ENCODE results near the gene AHRR.
"Not testable (repeated sequence)": the region's sequence is repeated elsewhere in the genome, so short reads cannot be mapped to it uniquely, and the experiment has no call there.

The AHRR gene

DNA sequence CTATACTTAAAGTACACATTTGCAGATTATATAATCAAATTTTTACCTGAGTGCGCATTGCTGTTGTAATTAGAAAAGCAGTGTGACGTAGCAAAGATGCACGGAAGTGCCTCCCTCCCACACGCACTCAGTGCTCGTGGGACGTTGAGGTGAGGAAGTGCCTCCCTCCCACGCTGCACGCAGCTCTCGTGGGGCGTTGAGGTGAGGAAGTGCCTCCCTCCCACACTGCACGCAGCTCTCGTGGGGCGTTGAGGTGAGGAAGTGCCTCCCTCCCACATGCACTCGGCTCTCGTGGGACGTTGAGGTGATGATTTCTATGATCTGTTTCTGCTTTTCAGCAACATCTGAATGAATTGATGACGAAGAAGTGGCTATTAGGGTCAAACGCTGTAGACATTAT lies 142.4 kb downstream of the AHRR start:
- peak; percentile 77 to 84 for DNase-seq

- peak in 1 of 2 donors; percentile 1 for DNase-seq
Observed at GRCh38 chr5:464446-464842, 142.9 kb downstream of the AHRR start.

- peak in 1 of 2 donors; percentile 0 for DNase-seq
Observed at GRCh38 chr5:464843-465590, 143.5 kb downstream of the AHRR start.

DNA sequence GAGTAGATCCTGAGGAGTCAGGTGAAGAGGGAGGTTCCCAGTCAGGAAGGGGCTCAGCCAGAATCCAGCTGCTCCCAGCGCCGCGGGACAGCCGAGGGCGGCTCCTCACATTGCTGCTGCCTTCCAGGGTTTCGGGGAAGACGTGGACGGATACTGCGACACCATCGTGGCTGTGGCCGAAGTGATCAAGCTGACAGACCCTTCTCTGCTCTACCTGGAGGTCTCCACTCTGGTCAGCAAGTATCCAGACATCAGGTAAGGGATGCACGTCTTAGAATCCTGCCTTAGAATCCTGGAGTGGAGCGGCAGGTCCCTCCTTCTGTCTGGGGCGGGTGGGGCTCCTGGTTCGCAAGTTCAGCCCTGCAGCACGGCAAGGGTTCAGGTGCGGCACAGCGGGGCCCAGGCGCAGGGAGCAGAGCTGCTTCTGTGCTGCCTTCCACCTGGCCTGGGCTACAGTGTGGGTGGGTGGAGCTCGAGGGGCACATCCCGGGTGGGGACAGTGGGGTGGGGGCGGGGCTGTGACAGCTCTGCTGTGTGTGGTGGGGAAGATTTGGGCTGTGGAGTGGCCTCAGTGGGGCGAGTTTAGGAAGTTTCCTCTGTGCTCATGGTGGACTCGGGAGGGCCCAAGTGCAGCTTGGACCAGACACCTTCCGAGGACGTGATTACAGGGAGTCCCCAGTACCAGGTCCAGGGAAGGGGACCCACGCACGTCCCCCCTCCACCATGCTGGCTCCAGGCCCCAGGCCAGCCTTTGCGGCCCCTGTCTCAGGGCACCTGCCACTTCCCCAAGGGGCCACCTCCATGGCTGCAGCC lies 144.3 kb downstream of the AHRR start:
- peak in 1 of 2 donors; percentile 1 for DNase-seq

- peak in 1 of 2 donors; percentile 1 for DNase-seq
Observed at GRCh38 chr5:466661-467310, 145.3 kb downstream of the AHRR start.

DNA sequence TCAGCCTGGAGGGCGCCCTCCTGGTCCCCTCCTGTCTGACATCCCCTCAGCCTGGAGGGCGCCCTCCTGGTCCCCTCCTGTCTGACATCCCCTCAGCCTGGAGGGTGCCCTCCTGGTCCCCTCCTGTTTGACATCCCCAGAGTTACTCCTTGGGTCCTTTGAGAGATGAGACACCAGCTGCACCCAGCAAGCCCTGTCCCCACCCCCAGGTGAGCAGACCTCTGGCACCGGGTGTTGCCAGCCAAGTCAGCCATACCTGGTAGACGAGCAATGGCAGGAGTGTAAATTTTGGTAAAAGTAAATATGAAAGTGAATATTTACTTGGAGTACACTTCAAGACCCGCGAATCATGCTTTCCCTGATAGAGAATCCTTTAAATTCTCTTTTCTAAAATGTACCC lies 146.9 kb downstream of the AHRR start:
- peak in 1 of 2 donors; percentile 0 for DNase-seq

DNA sequence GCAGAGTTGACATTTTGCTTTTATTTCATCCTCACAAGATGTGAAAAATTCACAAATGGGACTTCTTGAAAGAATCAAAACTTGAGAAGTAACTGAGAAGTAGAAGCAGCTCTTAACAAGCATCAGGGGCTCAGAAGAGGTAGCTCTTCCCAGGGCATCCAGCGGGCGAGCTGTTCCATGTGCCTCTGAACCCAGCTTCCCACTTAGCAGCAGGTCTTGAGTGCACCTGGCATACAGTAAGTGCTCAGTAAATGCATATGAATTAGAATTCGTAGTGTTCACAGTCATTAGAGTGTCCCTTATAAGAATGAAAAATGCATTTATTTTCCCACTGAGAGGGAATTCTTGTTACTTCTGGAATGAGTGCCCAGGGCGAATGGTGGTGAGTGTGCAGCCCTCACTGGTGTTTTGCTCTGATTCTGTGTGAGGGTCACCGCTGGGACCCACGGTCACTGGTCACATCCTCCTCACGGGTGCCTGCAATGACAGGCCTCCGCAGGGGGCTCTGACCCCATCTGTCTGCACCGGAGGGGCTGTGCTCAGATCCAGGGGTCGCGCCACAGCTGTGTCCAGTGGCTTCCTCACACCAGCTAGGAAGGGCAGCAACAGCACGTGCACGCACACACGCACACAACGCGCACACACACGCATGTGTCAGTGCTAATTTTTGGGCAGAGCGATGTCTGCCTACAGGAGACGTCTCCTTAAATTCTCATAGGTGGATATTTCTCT lies 148.4 kb downstream of the AHRR start:
- DNase-seq: peak in 1 of 2 donors; percentile 0

DNA sequence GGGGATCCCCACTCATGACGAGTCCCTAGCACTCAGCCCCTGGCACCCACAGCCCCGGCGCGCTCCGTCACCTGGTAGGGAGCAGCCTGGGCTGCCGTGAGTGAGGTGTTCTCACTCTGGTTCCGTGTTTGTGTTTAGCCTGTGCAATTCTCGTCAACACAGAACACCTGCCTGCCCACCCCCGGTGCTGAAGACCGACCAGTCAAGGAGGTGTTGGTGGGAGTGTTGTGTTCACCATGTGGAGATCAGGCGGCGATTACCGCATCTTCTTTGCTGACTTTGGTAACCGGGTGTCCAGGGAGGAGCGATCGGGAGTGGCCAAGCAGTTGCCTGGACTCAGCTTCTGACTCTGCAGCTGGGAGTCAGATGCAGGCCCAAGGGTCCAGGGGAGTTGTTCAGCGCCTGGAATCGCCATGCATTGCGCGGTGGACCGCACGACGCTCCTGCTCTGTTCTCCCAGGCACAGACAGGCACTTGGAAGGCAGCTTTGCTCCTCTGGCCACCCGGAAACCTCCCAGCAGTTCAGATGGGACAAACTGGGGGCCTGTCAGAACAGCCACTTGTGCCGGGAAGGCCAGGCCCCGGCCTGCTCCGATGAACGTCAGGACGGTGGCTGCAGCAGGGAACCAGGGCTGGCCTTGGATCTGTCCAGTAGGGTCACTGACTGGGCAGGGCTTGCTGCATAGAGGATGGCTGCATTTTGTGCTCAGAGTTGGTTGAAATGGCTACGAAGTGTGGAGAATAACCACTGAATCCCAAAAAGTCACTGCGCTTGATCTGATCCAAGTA lies 149.6 kb downstream of the AHRR start:
- DNase-seq: peak in 1 of 2 donors; percentile 1

GRCh38 chr5:471750-472058 lies 150.2 kb downstream of the AHRR start:
- peak in 1 of 2 donors; percentile 0 for DNase-seq

DNA sequence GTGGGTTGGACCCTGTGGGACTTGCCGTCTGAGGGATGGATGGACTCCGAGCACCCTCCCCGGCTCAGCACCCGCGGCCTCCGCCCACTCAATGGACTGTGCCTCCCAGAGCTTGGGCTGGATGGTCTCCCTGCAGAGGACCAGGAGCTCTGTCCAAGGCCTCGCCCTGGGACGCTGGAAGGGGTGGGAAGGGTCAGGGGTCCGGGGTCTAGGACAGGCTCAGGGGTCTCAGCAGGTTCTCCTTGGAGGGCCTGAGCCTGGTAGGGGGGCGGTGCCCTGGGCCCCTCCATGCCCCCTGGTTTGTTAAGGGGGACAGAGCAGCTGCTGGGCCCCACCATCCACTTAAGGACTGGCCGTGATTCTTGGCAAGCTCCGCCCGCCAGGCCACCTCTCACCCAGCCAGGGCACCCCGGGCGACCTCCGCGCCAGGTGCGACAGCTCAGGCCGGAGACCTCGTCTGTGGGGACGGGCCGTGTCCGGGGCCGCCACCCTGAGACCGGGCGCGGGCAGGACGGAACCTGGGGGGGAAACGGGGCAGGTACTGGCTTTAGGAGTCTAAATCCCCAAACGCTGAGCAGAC lies 150.7 kb downstream of the AHRR start:
- peak in 1 of 2 donors; percentile 1 for DNase-seq

DNA sequence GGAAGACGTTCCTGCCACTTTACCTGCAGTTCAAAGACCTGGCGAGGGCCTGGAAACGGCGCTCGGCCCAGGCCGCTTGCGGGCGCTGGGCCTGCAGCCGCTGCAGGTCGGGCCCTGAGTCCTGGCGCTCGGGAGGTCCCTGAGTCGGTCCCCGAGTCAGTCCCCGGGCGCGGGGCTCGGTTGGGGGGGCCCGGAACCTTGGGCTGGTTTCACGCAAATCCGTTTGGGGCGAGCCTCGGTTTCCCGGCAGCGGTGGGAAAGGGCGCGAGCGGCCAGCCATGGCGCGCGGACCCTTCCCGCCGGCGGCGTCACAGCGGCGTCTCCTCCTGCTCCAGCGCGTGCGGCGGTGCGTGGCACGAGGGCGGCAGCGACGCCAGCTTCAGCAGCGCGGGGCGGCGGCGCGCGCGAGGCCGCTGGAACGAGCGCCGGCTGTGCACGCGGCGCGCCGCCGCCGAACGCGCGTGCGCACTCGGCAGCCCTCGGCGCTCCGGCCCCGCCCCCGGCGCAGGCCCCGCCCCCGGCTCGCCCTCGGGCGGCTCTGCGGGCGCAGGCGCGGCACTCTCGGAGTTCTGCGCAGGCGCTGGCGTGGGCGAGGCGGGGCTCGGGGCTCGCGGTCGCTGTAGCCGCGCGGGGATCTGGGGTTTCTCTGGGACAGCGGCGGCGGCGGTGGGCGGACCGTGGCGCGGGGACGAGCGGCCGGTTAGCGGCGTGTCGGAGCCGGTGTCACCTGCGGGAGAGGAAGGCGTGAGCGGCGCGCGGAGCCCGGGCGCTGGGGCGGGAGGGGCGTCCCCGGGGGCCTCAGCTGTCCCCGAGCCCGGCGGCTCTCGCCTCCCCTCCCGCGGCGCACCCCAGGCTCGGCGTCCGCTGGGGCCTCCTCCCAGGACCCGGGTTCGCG lies 151.4 kb downstream of the AHRR start:
- DNase-seq: peak; percentile 86 to 90

DNA sequence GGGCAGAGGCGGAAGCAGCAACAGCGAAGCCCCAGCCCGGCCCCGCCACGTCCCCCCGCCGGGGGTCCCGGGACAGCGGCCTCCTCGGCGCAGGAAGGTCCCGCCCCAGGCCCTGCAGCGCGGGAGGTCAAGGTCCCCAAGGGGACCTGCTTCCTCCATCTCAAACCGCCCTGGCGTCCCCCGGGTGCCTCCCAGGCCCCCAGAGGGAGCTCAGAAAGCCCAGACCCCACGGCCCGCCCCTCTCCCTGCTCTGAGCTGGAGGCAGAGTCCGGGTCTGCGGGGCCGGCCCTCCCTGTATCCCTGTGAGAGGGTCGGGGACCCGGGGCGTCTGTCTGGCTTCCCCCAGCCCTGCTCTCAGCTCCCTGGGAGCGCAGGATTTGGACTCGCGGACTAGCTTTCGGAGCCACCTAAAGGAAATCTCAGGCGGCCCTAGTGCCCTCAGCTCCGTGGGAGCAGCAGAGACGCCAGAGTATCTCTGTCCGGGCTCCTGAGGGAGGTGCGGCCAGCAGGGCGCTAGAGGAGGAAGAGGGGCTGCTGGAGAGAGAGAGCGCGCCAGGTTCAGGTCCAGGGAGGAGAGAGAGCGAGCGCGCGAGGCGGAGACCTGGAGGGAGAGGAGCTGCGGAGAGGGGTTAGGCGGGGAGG lies 152.2 kb downstream of the AHRR start:
- DNase-seq: peak; percentile 2 to 14

DNA sequence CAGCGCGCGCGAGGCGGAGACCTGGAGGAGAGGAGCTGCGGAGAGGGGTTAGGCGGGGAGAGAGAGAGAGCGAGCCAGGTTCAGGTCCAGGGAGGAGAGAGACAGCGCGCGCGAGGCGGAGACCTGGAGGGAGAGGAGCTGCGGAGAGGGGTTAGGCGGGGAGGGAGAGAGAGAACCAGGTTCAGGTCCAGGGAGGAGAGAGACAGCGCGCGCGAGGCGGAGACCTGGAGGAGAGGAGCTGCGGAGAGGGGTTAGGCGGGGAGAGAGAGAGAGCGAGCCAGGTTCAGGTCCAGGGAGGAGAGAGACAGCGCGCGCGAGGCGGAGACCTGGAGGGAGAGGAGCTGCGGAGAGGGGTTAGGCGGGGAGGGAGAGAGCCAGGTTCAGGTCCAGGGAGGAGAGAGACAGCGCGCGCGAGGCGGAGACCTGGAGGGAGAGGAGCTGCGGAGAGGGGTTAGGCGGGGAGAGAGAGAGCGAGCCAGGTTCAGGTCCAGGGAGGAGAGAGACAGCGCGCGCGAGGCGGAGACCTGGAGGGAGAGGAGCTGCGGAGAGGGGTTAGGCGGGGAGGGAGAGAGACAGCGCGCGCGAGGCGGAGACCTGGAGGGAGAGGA lies 152.8 kb downstream of the AHRR start:
- not testable (repeated sequence) for DNase-seq

DNA sequence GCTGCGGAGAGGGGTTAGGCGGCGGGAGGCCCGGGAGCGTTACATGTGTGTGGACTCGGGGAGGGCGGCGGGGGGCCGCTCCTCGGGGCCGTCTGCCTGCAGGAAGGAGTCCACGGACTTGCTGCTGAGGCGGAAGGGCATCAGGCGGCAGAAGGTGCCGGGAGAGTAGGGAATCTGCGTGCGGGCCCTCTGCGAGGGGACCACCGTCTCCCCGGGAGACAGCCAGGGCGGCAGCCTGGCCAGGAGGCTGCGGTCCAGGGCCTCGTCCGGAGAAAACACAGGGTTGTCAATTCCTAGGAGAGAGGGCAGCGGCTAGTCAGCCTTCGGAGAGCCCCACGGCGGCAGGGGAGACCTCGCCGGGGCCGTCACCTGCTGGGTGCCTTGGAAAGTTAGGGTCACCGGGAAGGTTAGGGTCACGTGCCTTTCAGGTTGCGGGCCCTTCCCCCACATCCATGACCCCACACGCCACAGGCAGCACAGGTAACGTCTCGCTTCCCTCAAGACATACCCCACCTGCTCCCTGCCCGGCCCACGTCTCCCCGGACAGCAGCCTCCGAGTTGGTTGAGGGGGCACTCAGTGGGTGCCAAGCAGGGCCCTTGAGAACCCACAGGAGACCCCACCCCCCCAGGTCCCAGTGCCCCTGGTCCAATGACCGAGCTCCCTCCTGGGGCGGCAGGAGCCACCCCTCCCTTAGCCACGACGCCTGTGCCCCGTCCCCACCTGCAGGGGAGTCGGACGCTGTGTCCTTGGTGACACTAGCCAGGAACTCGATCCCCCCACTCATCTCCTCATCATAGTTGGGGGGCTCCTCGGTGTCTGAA lies 153.5 kb downstream of the AHRR start:
- DNase-seq: no peak

GRCh38 chr5:475704-476101 lies 154.2 kb downstream of the AHRR start:
- no peak for DNase-seq

GRCh38 chr5:476102-476813 lies 154.7 kb downstream of the AHRR start:
- no peak for DNase-seq

DNA sequence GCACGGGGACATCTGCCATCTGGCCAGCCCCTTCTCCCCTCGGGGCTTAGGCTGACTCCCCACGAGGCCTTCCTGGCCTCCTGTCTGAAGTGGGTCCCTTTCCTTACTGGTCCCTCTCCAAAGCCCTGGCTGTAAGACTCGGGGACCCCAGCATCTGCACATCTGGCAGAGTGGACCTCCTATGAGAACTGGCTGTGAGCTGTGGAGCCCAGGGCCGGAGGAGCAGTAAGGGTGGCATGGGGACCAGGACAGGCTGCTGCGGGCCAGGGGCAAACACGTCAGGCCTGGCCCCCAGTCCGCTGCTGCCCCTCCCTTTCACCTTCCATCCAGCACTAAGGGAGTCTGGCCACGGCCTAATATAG lies 155.3 kb downstream of the AHRR start:
- no peak for DNase-seq

DNA sequence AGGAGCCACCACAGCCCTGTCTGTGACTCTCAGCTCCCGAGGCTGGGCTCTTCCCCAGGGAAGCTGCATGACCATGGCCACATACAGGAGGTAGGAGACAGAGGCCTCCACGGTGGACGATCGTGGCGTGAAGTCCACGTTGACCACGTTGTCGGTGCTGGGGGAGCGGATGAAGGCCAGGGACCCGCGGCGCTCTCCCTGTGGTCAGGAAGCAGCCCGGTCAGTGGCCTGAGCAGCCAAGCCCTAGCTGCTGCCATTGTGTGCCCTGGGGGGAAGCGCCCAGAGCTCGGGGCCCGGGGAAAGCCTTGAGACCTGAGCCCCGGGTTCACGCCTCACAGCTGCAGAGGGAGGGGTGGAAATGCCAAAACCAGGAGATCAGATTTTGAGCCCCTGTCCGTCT lies 155.7 kb downstream of the AHRR start:
- no peak for DNase-seq

All from CD4-positive, alpha-beta T cell treated with Interferon alpha-2 for 1 hour (primary cell).